ENCODE results near the gene WDR35.

DNA sequence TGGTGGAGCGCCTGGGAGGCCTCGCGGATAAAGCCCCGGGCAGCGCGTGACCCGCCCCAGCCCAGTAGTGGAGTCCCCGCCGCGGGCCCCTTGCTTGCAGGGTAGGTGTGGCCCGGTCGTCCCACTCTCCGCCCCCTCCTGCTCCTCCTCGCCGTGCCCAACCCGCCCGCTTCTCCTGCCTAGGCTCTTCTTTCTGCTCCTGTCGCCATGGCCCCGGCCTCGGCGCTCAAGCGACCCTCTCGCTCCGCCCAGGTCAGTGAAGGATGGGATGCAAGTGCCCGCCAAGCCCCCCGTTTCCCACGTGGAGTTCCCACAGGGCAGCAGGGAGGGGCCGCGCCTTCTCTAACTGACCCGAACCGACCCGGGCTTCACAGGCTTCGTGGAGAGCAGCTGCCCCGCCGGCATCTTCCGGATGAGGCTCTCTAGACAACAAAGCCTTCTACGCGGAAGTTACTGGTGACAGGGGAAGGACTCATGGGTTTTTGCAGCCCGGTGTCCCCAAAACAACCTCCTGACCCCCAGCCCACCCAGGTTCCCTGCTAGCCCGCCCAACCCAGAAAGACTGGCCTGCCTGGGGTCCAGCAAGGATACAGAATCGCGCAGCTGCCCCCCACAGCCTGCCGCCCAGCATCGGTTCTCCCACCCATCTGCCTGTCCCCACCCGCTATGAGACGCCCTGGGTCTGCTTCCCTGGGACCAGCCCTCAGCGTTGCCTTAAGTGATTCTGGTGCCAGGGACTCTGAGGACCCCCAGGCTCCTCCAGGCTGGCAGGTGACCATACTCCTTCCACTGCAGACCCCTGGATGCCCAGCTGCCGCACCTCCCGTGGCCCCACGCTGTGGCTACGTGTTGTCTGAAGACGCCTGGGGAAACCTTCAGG lies 121.0 kb downstream of the WDR35 start:
- TF ChIP-seq POLR2A (IDR thresholded peaks at IDR 0.05), result no peak
- TF ChIP-seq, protein P1, sequence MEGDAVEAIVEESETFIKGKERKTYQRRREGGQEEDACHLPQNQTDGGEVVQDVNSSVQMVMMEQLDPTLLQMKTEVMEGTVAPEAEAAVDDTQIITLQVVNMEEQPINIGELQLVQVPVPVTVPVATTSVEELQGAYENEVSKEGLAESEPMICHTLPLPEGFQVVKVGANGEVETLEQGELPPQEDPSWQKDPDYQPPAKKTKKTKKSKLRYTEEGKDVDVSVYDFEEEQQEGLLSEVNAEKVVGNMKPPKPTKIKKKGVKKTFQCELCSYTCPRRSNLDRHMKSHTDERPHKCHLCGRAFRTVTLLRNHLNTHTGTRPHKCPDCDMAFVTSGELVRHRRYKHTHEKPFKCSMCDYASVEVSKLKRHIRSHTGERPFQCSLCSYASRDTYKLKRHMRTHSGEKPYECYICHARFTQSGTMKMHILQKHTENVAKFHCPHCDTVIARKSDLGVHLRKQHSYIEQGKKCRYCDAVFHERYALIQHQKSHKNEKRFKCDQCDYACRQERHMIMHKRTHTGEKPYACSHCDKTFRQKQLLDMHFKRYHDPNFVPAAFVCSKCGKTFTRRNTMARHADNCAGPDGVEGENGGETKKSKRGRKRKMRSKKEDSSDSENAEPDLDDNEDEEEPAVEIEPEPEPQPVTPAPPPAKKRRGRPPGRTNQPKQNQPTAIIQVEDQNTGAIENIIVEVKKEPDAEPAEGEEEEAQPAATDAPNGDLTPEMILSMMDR (IDR thresholded peaks at IDR 0.05), result no peak

Measured in lower leg skin (tissue), 3 donors.